Activated CD4-positive, alpha-beta memory T cell treated with anti-CD3 and anti-CD28 coated beads, Interleukin-2, amount 10 ng/mL, durations not matched to agents 7 days and 5 days (primary cell): ENCODE data around the gene HYI. TPM values are rescaled to one million over a fixed set of nuclear protein-coding genes. Genes with fewer than 3 reads are reported as not detected.
"Not testable (repeated sequence)": the region's sequence is repeated elsewhere in the genome, so short reads cannot be mapped to it uniquely, and the experiment has no call there.

Experiments
- CTCF ChIA-PET: fragments of 350-600 bp; sonication (Branson Sonifier 250); formaldehyde crosslinking; loops from one replicate; lab custom pipeline; 2021; ENCODE audit warnings: antibody characterized with exemption, inconsistent platforms; lab: Charles Lee
- POLR2A ChIA-PET: fragments of 350-600 bp; sonication (Branson Sonifier 250); formaldehyde crosslinking; loops from one replicate; lab custom pipeline; 2021; ENCODE audit warnings: antibody characterized with exemption; lab: Charles Lee
- DNase-seq: peaks from one replicate; pipeline ENCODE4 v3.0.0-alpha.2; 2020
- H3K27ac Mint-ChIP-seq: one replicate; pipeline ENCODE4 v1.8.0; 2021; ENCODE audit warnings: mild to moderate bottlenecking, mixed read lengths
- H3K27me3 Mint-ChIP-seq: one replicate; pipeline ENCODE4 v1.8.0; 2021; ENCODE audit warnings: mixed read lengths
- H3K36me3 Mint-ChIP-seq: one replicate; pipeline ENCODE4 v1.8.0; 2021; ENCODE audit warnings: low read depth, mixed read lengths
- H3K4me1 Mint-ChIP-seq: one replicate; pipeline ENCODE4 v1.8.0; 2021; ENCODE audit warnings: mixed read lengths
- H3K4me3 Mint-ChIP-seq: one replicate; pipeline ENCODE4 v1.8.0; 2021; ENCODE audit warnings: mild to moderate bottlenecking, mixed read lengths
- H3K9me3 Mint-ChIP-seq: one replicate; pipeline ENCODE4 v1.8.0; 2021; ENCODE audit warnings: mixed read lengths
- total RNA-seq, 2 experiments: library from RNA; stranded (reverse); gene quantifications; one replicate each; pipeline ENCODE4 v1.2.3, GENCODE V29; 2021

HYI gene
- total RNA-seq, 2 experiments from 2014 or later, result 15.6 to 16.8 TPM

GRCh38 chr1:43425045-43425444 is 28.7 kb downstream of the HYI start:
- peaks cover 69% of the 10 kb centered on the region for H3K36me3 Mint-ChIP-seq

GRCh38 chr1:43423672-43424550 is 29.8 kb downstream of the HYI start:
- Mint-ChIP-seq H3K4me3 (no peak overlapping the region), H3K9me3 (no peaks in the 10 kb centered on the region), H3K27ac (peak overlapping the region; percentile 42), H3K4me1 (peaks cover 12% of the 10 kb centered on the region), H3K27me3 (no peaks in the 10 kb centered on the region), H3K36me3 (peaks cover 67% of the 10 kb centered on the region)
- CTCF ChIA-PET, result interaction anchor here (0.6 kb wide), 1 partner anchor 9 kb away, joined by 3 read pairs; no protein-coding TSS in a partner anchor
- no peak for DNase-seq
- POLR2A ChIA-PET, result no interaction called here

More at GRCh38 chr1:43425045-43425444, 28.7 kb downstream of the HYI start:
- Mint-ChIP-seq H3K27me3 (no peaks in the 10 kb centered on the region), H3K4me3 (no peak overlapping the region), H3K9me3 (no peaks in the 10 kb centered on the region), H3K4me1 (peaks cover 12% of the 10 kb centered on the region), H3K27ac (no peak overlapping the region)
- no peak for DNase-seq
- ChIA-PET POLR2A (no interaction called here), CTCF (no interaction called here)

GRCh38 chr1:43422995-43423671 is 30.6 kb downstream of the HYI start:
- Mint-ChIP-seq H3K4me3 (no peak overlapping the region), H3K9me3 (no peaks in the 10 kb centered on the region), H3K4me1 (peaks cover 12% of the 10 kb centered on the region), H3K27ac (peak overlapping the region; percentile 42), H3K27me3 (no peaks in the 10 kb centered on the region), H3K36me3 (peaks cover 64% of the 10 kb centered on the region)
- ChIA-PET CTCF (no interaction called here), POLR2A (no interaction called here)
- no peak for DNase-seq

GRCh38 chr1:43421976-43422750 is 31.6 kb downstream of the HYI start:
- Mint-ChIP-seq H3K9me3 (no peaks in the 10 kb centered on the region), H3K27ac (no peak overlapping the region), H3K36me3 (peaks cover 57% of the 10 kb centered on the region), H3K4me1 (peaks cover 12% of the 10 kb centered on the region), H3K27me3 (no peaks in the 10 kb centered on the region), H3K4me3 (no peak overlapping the region)
- CTCF ChIA-PET, result no interaction called here
- DNase-seq, result no peak
- POLR2A ChIA-PET, result no interaction called here

- ChIA-PET CTCF (no interaction called here), POLR2A (interaction anchor here (0.7 to 1.3 kb wide), 2 partner anchors 32 to 33 kb away, joined by 3 read pairs; partner anchors contain the start of gene HYI)
- Mint-ChIP-seq H3K27me3 (no peaks in the 10 kb centered on the region), H3K36me3 (peaks cover 50% of the 10 kb centered on the region), H3K4me1 (peaks cover 12% of the 10 kb centered on the region), H3K9me3 (no peaks in the 10 kb centered on the region), H3K4me3 (no peak overlapping the region), H3K27ac (no peak overlapping the region)
- DNase-seq, result no peak
These were observed 32.3 kb downstream of the HYI start for GRCh38 chr1:43421396-43421795.

- Mint-ChIP-seq H3K9me3 (no peaks in the 10 kb centered on the region), H3K27ac (no peak overlapping the region), H3K36me3 (peaks cover 48% of the 10 kb centered on the region), H3K27me3 (no peaks in the 10 kb centered on the region), H3K4me1 (peaks cover 12% of the 10 kb centered on the region), H3K4me3 (no peak overlapping the region)
- ChIA-PET CTCF (no interaction called here), POLR2A (interaction anchor here (0.7 to 1.3 kb wide), 2 partner anchors 32 to 33 kb away, joined by 3 read pairs; partner anchors contain the start of gene HYI)
- no peak for DNase-seq
These were observed 32.9 kb downstream of the HYI start for GRCh38 chr1:43420874-43421273.

- ChIA-PET CTCF (no interaction called here), POLR2A (interaction anchor here (1.1 kb wide), 1 partner anchor 231 kb away, joined by 3 read pairs; no protein-coding TSS in a partner anchor)
- Mint-ChIP-seq H3K4me3 (no peak overlapping the region), H3K9me3 (no peaks in the 10 kb centered on the region), H3K36me3 (peaks cover 44% of the 10 kb centered on the region), H3K27me3 (no peaks in the 10 kb centered on the region), H3K4me1 (peaks cover 12% of the 10 kb centered on the region), H3K27ac (no peak overlapping the region)
- no peak for DNase-seq
These were observed 33.9 kb downstream of the HYI start for GRCh38 chr1:43419627-43420425.

- DNase-seq, result no peak
- Mint-ChIP-seq H3K27me3 (no peaks in the 10 kb centered on the region), H3K36me3 (peaks cover 38% of the 10 kb centered on the region), H3K4me1 (peaks cover 8% of the 10 kb centered on the region), H3K9me3 (no peaks in the 10 kb centered on the region), H3K27ac (no peak overlapping the region), H3K4me3 (no peak overlapping the region)
- POLR2A ChIA-PET, result interaction anchor here (1.1 kb wide), 1 partner anchor 232 kb away, joined by 3 read pairs; no protein-coding TSS in a partner anchor
- CTCF ChIA-PET, result no interaction called here
These were observed 34.9 kb downstream of the HYI start for GRCh38 chr1:43418858-43419257.

- H3K9me3 Mint-ChIP-seq, result no peaks in the 10 kb centered on the region
- POLR2A ChIA-PET, result no interaction called here
- peaks cover 19% of the 10 kb centered on the region for H3K36me3 Mint-ChIP-seq
- no peak for DNase-seq
- CTCF ChIA-PET, result interaction anchor here (4.6 kb wide), 1 partner anchor 190 kb away, joined by 87 read pairs; no protein-coding TSS in a partner anchor
- H3K4me3 Mint-ChIP-seq, result no peak overlapping the region
- no peak overlapping the region for H3K27ac Mint-ChIP-seq
- H3K27me3 Mint-ChIP-seq, result no peaks in the 10 kb centered on the region
- H3K4me1 Mint-ChIP-seq, result no peaks in the 10 kb centered on the region
These were observed 37.8 kb downstream of the HYI start for GRCh38 chr1:43415901-43416300.

GRCh38 chr1:43414634-43415223 is 39.0 kb downstream of the HYI start:
- POLR2A ChIA-PET, result interaction anchor here (0.9 to 1.4 kb wide), 3 partner anchors 25 to 188 kb away, joined by 4 to 5 read pairs (median 5); partner anchors contain the start of genes CDC20, MED8 and SZT2
- no peaks in the 10 kb centered on the region for H3K4me1 Mint-ChIP-seq
- H3K27ac Mint-ChIP-seq, result no peak overlapping the region
- no peaks in the 10 kb centered on the region for H3K27me3 Mint-ChIP-seq
- no peaks in the 10 kb centered on the region for H3K9me3 Mint-ChIP-seq
- peak; percentile 60 for DNase-seq
- no peak overlapping the region for H3K4me3 Mint-ChIP-seq
- CTCF ChIA-PET, result interaction anchor here (0.6 to 4.6 kb wide), 24 partner anchors 10 to 496 kb away, joined by 3 to 87 read pairs (median 4); partner anchors contain the start of genes CDC20, ELOVL1, HYI and MED8
- peaks cover 18% of the 10 kb centered on the region for H3K36me3 Mint-ChIP-seq

- H3K4me3 Mint-ChIP-seq, H3K4me1 Mint-ChIP-seq: not testable (repeated sequence)
- POLR2A ChIA-PET, result interaction anchor here (0.8 kb wide), 1 partner anchor 13 kb away, joined by 3 read pairs; no protein-coding TSS in a partner anchor
These were observed 40.3 kb downstream of the HYI start for GRCh38 chr1:43413426-43413825.

More at GRCh38 chr1:43413426-43413825, 40.3 kb downstream of the HYI start:
- DNase-seq, H3K27ac Mint-ChIP-seq, H3K9me3 Mint-ChIP-seq, H3K27me3 Mint-ChIP-seq: not testable (repeated sequence)
- CTCF ChIA-PET, result interaction anchor here (1.9 to 4.6 kb wide), 3 partner anchors 14 to 187 kb away, joined by 7 to 87 read pairs (median 13); partner anchors contain the start of genes MED8 and SZT2
- peaks cover 22% of the 10 kb centered on the region for H3K36me3 Mint-ChIP-seq
